Measurements from ENCODE around the gene CELA1. TPM values are rescaled to one million over a fixed set of nuclear protein-coding genes. Genes with fewer than 3 reads are reported as not detected.
A peak's percentile ranks its signal among the peaks of the same experiment; 100 is the strongest.

Gene CELA1
- total RNA-seq, result not detected

DNA sequence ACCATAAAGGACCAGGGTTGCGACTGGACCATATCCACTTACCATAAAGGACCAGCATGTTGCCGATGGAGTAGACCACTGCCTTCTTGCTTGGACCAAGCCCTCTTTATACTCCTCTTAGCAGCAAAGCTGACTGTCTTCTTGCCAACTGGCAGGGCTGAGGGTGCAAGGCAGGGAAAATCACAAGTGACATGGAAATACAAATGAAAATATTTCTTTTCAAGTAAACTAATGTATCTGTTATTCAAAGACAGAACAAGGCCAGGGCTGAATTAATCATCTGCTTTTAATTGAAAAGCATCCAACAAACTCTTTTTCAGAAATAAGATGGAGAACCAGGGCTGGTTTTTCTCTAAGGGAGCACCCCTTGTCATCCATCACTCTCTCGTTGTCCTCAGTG, at the start of gene CELA1:
CELA1 (minus strand) TSS at position 99 of the 400 bp plus-strand sequence; CDS start at position 58, 41 bp downstream.
- DNase-seq, result no peak

DNA sequence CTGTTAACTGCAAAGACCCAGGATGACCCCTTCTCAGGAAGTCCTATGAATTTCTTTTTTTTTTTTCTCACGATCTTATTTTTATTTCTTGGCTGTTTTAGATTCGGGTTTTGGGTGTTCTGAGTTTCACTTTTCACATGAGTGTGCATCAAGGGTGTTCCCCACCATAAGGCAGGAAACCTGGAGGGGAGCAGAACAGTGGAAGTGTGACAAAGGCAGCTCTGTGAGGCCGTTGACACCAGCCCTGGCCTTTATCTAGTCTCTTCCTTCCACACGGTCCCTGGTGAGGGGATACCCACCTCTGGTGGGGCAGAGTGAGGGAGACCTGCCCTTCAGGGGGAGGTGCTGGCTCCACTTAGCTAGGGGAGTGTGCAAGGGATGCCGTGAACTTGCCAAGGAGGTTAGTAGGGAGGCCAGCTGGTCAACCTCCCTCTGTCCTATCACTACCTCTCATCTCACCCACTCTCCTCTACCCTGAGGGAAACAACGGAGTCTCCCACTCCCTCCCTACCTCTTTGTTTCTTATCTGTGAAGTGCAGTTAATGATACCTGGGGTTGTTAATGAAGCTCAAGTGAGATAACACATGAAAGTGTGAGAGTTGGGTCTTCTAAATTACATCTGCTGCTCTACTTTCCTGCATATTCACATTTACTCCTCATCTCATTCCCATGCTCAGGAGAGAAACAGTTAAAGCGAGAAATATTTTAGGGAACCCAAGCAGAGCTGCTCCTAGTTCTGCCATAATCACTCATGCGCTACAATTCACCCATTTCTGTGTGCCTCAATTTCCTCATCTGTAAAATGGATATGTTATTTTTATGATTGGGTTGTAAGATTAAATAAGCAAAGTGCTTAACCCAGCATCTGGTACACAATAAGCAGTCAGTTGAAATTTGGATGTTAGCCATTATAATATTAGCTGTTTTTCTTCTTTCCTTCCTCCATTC, 49.1 kb upstream of the CELA1 start:
- DNase-seq, result no peak

DNA sequence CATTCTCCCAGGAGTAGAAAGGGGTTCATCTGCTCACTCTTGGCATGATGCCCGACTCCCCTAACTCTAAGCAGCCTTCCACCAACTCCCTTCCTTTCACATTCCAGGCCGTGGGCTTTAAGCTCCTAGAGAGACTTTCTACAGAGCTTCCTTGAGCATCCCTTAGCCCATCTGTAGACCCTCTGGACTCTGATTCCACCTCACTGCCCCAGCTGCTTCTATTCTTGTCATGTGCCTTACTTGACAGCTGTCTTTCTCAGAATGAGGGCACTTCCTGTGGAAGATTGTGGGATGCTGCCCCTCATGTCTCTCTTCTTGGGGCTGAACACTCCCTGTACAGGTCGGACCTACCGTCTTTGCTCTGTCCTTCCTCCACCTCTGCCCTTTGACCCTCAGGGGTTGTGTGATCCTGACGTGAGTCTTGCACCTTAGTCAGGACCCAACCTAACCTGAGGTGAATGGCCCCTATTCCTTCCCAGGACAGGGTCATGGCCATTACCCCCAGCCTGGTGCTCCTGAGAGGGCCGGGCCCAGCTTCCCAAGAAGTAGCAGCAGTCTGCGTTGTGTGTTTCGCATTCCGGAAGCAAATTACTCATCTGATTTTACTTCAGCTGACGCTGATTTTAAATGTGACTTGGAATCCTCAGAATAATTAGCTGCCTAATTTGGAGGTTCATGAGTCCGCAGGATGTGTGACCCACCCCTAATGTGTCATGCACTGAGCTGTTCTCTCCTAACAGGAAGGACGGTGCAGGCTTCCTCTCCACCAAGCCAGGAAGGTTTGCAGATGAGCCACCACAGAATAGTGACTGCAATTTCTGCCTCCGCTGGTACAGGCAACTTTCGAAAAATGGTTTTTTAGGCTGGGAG, 47.4 kb upstream of the CELA1 start:
- DNase-seq, result no peak

DNA sequence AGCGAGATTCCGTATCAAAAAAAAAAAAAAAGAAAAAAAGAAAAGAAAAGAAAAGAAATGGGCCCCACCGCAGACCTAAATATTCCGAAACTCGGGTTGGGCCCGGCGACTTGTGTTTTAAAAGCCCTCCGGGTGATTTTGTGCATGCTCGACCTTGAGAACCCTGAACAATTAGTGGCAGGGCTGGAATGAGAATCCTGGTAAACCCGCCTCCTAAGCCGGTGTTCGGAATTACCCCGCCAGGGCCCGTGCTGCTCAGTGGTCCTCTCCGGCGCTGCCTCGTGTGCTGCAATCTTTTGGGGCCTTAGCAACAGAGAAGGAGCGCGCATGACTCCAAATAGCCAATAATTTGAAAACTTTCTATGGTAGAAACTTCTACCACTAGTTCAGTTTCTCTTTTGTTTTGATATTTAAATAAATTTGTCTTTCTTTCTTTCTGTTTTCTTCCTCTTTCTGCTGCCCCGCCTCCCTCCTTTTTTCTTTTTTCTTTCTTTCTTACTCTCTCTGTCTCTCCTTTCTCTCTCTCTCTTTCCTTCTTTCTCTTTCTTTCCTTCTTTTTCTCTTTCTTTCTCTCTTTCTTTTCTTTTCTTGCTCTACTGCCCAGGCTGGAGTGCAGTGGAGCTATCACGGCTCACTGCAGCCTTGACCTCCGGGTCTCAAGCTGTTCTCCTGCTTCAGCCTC, 46.2 kb upstream of the CELA1 start:
- no peak for DNase-seq

DNA sequence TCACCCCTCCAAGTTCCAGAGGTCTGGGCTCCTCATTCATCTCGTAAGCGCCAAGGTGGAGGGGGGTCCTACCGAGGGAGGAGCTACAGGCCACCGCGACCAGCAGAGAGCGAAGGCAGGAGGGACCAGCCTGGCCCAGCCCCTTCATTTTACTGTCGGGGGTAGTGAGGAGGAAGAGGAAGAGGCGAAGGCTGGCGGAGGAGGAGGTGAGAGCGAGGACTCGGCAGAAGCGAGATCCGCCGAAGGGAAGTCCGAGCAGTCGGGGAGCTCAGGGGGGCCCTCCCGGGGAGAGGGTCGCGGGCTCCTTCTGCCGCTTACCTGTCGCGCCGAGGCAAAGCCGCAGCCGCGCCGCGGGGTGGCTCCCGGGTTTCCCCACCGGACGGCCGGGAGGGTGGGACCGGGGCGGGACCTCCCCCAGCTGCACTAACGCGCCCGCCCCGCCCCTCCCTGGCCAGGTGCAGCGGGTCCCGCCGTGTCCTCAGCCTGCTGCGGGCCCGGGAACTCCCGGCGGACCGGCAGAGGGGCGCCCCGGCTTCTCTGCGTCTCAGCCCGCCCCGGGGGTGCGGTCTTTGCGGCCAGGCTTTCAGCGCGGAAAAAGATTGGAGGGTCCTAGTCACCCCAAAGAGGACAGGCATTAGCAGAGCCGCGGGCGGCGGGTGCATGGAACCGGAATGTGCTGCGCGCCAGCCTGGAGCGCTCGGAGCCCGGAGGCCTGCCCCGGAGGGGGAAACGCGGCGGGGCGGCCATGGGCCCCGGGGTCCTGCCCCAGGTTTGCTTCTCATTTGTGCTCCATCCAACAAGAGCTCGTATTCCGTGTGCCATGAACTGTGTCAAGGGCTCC, 45.0 kb upstream of the CELA1 start, which contains the start of gene GALNT6:
GALNT6 (minus strand) TSS at position 124 of the 841 bp plus-strand sequence. CDS start 11,625 bp downstream, outside the sequence.
- no peak for DNase-seq

DNA sequence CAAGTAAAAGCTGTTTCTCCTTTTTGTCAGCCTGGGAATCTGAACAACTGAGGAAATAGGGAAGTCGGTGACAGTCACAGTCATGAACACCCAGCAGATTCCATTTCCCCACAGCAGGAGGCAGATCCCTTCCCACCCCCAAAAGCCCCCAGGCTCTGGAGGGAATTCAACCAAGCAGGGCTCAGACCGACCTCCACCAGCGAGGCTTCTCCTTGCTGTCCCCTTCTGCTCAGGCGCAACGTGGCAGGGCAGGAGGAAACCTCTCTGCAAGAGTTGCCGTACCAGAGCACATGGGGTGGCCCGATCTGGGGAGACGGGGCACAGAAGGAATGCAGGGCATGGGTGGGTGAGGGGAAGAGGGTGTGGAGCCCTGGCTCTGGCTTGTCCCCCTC, 44.4 kb upstream of the CELA1 start:
- DNase-seq, result no peak

DNA sequence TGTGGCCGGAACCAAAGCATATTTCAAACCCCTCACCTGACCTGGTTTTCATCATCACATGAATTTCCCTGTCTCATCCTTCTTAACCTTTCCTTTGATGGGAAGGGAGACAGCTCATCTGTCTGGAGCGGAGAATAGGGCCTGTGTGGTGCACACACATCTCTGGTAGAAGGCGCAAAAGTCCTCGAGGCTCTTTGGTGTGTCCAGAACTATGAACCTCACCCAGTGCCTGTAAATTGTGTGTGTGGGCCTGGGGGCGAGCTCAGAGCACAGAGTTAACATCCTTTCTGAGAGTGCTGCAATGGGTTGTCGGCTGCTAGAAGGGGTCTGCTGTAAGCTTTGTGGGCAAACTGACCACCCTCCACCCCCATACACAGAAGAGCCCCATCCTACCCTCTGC, 44.0 kb upstream of the CELA1 start:
- no peak for DNase-seq

DNA sequence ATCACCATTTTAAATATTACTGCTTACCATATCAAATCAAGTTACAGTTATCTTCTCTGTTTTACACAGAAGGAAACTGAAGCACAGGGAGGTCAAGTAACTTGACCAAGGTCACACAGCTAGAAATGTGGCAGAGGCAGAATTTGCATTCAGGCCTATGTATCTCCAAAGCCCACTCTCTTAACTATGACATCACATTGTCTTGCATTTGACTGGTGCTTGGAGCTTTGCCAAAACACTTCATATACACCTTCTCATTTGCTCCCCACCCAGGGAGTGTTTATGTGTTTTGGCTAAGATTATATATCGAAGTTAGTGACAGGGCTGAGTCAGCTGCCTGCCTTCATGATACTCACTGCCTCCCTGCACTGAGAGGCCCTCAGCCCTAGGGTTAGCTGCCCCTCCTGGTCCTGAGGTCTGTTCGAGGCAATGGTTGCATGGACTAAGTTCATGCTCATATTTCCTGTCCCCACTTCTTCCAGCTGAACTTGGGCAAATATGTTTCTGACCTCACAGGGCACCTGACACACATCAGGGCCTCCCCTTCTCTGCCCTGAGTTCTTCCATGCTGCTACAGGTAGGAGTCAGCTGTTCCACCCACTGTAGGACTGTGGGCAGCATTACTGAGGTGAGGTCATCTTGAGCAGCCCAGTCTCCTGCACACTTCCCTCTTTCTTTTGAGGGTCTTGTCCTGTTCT, 43.0 kb upstream of the CELA1 start:
- no peak for DNase-seq

DNA sequence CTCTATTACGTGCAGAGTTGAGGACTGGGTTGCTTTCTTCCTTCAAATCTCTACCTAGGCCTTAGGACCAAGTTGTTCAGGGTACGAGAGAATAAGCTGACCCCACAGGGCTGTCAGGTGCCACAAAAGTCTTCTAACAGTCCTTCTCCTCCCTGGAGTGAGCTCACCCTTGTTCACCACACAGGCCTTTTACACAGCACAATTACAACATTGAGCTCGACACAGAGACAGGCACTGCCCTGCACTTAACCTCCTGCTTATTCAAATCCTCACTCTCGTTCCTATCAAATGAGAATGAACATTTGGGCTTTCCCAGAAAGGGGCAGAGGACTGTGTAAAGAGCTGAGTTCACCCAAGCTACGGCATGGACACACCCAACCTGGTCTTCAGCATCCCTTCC, 42.4 kb upstream of the CELA1 start:
- DNase-seq, result no peak

DNA sequence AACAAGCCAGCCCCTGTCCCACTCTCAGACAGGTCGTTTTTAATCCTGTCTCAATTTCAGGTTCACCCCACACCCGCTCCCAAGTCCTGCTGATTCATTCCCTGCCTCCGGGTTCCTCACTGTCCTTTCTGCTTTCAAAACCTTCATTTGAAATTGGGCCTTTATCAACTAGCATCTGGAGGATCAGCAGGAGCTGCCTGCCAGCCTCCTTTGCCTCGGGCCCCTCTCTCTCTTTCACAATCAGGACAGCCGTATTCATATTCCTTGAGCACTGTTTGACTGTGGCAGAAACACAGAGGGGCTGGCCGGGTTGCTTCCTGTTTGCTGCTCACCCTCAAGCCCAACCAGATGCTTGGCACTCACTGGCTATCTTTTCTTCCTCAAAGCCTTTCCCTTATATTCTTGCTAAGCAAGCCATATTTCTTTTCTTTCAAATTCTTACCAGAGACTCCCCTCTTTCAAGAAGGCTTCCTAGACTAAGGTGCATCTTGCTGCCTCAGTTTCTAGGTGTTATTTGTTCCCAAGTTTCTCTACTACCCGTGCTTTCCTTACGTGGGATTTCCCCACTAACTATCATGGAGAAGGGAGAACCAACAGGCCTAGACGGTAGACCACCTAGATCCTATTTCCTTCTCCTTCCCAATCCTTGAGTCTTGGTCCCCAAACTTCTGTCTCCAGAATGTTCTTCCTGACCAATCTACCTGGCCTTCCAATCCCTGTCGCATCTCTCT, 41.8 kb upstream of the CELA1 start:
- DNase-seq, result no peak

DNA sequence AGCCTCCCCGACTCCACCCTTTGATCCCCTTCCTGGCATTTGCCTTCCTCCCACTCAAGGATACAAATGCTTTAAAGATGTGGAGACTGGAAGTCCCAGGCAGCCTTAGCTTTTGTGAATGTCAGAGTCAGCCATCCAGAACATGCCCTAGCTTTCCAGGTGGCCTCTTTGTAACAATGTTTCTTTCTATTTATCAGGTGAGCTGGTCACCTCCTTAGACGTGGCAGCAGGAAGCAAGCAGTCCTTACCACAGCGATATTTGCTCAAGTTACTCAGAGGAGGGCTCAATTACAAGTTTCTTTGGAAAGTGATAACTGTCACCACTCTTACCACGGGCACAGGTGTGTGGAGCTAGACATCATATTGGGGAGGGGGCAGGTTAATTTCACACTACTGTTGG, 39.9 kb upstream of the CELA1 start:
- no peak for DNase-seq

DNA sequence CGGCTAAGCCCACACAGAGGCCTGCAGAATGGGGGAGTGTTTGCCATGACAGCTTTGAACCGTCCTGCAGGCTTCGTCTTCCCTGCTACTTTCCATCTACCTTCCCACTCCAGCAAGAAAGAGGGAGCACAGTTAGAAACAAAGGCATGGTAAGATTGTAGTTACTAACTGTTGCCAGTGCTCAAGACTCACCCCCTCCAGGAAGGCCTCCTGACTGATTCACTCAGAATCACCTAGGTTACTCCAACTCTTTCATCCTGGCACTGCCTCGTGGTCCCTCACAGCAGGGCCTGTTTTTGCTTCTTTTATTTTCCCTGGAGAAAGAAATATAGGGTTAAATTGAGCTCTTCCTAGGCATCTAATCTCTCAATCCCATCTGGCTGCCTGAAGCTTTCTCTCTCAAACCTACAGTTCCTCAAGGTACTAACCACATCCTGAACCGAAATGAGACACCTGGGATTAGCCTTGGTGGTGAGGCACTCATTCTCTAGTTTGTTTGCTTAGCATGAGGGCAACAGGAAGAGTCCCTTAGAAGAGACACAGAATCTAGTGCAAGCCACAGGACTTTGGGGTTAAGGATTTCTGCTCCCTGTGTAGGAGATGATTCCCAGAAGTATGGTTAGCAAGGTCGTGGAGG, 36.9 kb upstream of the CELA1 start:
- no peak for DNase-seq

DNA sequence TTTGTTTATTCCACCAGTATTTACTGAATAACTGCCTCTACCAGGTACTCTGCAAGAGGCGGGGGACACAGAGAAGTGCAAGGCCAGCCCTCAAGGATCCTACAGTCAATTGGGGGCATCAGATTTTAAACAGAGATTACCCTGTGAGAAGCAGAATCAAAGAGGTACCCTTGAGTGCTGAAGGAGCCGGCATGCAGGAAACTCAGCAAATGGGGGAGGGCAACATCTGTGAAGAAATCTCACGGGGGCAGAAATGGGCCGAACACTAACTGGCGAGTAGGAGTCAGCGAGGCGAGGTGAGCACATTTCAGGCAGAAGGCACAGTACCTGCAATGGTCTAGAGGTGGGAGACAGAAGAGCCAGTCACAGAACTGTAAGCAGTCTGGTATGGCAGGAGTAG, 35.7 kb upstream of the CELA1 start:
- DNase-seq, result no peak

DNA sequence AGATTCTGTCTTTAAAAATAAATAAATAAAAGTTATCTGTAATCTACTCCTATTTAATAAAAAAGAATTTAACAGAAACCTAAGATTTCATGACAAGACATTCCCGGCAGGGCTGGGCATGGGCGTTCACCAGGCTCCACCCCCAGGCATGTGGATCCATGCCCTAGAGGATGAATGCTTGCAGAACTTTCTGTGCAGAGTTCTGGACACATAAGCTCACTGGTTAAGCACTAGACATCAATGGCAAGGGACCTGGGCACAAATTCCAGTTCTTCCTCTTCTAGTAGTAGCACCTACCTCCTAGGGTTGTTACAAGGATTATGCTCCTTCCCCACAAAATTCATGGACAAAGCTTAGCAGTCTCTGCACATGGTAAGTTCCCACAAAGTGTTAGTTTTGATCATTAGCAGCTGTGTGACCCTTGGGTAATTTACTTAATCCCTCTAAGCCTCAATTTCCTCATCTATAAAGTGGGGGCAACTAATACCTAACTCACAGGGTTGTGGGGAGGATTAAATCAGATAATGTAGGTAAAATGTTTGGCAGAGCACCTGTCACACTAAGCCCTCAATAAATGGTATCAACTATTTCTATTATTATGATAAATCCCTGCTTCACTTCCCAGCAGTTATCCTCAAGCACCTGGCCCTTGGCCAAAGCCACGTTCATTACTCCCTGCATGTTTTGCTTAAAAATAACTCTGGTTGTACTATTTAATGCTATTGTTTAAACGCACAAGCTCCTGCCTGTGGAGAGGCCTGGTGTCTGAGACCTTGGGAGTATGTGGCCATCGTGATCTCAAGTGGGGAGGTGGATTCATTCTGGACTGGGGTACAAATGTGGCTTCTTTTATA, 35.0 kb upstream of the CELA1 start:
- no peak for DNase-seq

DNA sequence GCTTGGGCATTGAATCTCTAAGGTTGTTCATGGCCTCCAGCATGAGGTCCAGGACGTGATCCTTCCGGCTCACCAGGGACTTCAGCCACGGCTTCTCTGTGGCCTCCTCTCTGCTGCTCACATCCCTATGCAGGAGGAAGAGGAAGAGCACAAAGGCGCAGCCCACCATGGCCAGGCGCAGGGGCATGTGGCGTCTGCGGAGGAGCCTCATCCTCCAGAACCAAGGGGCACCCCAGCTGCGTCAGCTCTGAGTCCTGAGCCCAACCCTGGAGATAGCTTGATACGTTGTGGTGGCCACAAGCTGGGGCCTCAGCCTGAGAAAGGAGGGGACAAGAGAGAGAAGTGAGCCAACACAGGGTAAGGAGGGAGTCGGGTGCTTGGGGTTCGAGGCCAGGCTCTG, 33.1 kb upstream of the CELA1 start:
- no peak for DNase-seq

DNA sequence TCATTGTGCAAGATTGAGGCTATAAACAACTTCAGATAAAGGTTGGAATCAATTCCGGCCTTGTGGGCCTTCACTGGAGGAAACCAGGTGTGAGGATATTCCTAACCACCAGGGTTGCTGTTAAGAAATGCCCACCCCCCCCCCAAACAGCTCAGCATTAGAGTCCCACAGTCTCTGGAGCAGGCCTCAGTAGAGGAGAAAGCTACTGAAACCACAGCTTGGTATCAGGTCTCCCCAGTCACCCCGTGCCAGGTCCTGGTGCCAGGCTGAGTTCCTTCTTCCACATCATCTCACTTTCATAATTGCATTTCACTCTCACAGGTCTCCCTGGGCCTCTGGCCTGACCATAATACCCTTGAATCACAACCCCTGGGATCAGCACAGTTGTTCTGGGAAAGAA, 32.3 kb upstream of the CELA1 start:
- DNase-seq, result no peak

DNA sequence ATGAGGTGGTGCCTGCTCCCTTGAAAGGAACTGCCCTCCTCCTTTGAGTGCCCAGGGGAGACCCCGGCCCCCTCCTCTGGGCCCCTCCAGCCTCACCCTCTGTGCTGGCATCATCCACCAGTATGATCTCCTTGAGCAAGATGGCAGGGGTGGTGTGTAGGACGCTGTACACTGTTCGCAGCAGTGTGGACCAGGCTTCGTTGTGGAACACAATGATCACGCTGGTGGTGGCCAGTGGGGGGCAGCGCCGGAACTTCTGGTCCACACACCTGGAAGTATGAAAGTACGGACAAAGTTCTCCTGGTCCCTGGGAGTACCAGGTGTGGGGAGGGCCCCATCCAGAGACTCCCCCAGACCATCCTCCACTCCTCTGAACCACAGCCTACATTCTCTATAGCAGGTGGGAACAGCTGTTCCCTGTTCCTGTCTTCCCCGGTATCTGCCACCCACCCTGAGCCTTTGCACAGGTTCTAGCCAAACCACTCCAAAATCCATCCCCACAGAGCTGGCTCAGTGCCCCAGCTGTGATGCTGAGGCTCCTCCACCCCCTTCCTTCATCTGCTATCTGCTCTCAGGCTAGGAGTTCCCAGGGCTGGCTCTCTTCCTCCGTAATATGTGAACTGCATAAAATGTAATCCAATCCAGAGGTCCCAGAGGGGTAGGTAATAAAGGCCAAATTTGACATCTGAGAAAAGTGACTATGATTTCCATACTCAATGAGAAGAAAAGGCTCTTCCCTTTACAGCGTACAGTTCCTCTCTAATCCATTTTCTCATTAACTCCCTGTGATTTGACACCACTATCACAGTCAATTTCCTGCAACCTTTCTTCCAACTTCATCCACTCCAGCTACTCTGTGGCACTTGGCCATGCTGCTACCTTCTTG, 30.9 kb upstream of the CELA1 start:
- DNase-seq, result peak; percentile 48

DNA sequence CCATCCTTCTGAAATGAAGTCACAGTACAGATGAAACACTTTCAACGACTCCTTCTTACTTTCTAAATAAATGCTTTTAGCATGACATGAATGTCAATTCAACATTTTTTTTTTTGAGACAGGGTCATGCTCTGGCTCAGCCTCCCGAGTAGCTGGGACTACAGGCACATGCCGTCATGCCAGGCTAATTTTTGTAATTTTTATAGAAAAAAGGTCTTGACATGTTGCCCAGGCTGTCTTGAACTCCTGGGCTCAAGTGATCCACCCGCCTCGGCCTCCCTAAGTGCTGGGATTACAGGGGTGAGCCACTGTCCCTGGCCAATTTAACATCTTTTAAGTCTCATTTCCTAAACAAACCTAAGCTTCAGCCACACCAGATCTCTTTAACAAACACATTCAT, 28.4 kb upstream of the CELA1 start:
- no peak for DNase-seq

Measured in occipital lobe (tissue), 2 donors.